ENCODE results near the gene MMP10.

Gene MMP10

GRCh38 chr11:102792604-102793003 is 12.2 kb upstream of the MMP10 start:
- no peaks in the 10 kb centered on the region for H3F3A ChIP-seq (ENCODE audit: low read depth)
- no peak overlapping the region for H3K9ac ChIP-seq (ENCODE audit: low read depth, low read length, poor library complexity, severe bottlenecking)
- H3K27me3 ChIP-seq (ENCODE audit: insufficient read depth, low read length, poor library complexity, severe bottlenecking): no peaks in the 10 kb centered on the region
- H3K4me3 ChIP-seq (ENCODE audit: low read length, poor library complexity, severe bottlenecking): no peak overlapping the region
- no peaks in the 10 kb centered on the region for H4K20me1 ChIP-seq (ENCODE audit: insufficient read depth, low read length, poor library complexity, severe bottlenecking)
- H3K4me2 ChIP-seq (ENCODE audit: low read depth, low read length, poor library complexity, severe bottlenecking): no peak overlapping the region
- no peaks in the 10 kb centered on the region for H3K79me2 ChIP-seq (ENCODE audit: insufficient read depth, low read length)
- no peak overlapping the region for H2AFZ ChIP-seq (ENCODE audit: low read length)
- no peaks in the 10 kb centered on the region for H3K4me1 ChIP-seq (ENCODE audit: insufficient read depth, low read length, poor library complexity, severe bottlenecking)
- H3K36me3 ChIP-seq (ENCODE audit: insufficient read depth, low read length): no peaks in the 10 kb centered on the region
- no peak for TF ChIP-seq EZH2phosphoT487 (IDR thresholded peaks at IDR 0.05; ENCODE audit: borderline replicate concordance)
- no peak for TF ChIP-seq CTCF (conservative IDR thresholded peaks at IDR 0.05; ENCODE audit: low read length)
- no peaks in the 10 kb centered on the region for H3K9me2 ChIP-seq (replicated peaks; ENCODE audit: low read depth, low read length)
- no peaks in the 10 kb centered on the region for H3K9me3 ChIP-seq (ENCODE audit: insufficient read depth, low read depth, low read length)

- no peaks in the 10 kb centered on the region for H3K4me1 ChIP-seq (ENCODE audit: insufficient read depth, low read length, poor library complexity, severe bottlenecking)
- no peaks in the 10 kb centered on the region for H3K9me3 ChIP-seq (ENCODE audit: insufficient read depth, low read depth, low read length)
- no peak overlapping the region for H3K4me2 ChIP-seq (ENCODE audit: low read depth, low read length, poor library complexity, severe bottlenecking)
- no peaks in the 10 kb centered on the region for H3K27me3 ChIP-seq (ENCODE audit: insufficient read depth, low read length, poor library complexity, severe bottlenecking)
- no peaks in the 10 kb centered on the region for H3K79me2 ChIP-seq (ENCODE audit: insufficient read depth, low read length)
- H3K4me3 ChIP-seq (ENCODE audit: low read length, poor library complexity, severe bottlenecking): no peak overlapping the region
- H3K36me3 ChIP-seq (ENCODE audit: insufficient read depth, low read length): no peaks in the 10 kb centered on the region
- TF ChIP-seq EZH2phosphoT487 (IDR thresholded peaks at IDR 0.05; ENCODE audit: borderline replicate concordance): no peak
- no peak for TF ChIP-seq CTCF (conservative IDR thresholded peaks at IDR 0.05; ENCODE audit: low read length)
- no peak overlapping the region for H2AFZ ChIP-seq (ENCODE audit: low read length)
- no peaks in the 10 kb centered on the region for H3K9me2 ChIP-seq (replicated peaks; ENCODE audit: low read depth, low read length)
- no peak overlapping the region for H3K9ac ChIP-seq (ENCODE audit: low read depth, low read length, poor library complexity, severe bottlenecking)
- H3F3A ChIP-seq (ENCODE audit: low read depth): no peaks in the 10 kb centered on the region
- H4K20me1 ChIP-seq (ENCODE audit: insufficient read depth, low read length, poor library complexity, severe bottlenecking): no peaks in the 10 kb centered on the region
Measured at GRCh38 chr11:102791271-102792036, 11.0 kb upstream of the MMP10 start.

- Histone ChIP-seq H3K36me3 (ENCODE audit: insufficient read depth, low read length) (no peaks in the 10 kb centered on the region), H3F3A (ENCODE audit: low read depth) (no peaks in the 10 kb centered on the region), H3K79me2 (ENCODE audit: insufficient read depth, low read length) (no peaks in the 10 kb centered on the region), H2AFZ (ENCODE audit: low read length) (no peak overlapping the region), H3K4me3 (ENCODE audit: low read length, poor library complexity, severe bottlenecking) (no peak overlapping the region), H3K4me1 (ENCODE audit: insufficient read depth, low read length, poor library complexity, severe bottlenecking) (no peaks in the 10 kb centered on the region), H3K4me2 (ENCODE audit: low read depth, low read length, poor library complexity, severe bottlenecking) (no peak overlapping the region), H3K9me3 (ENCODE audit: insufficient read depth, low read depth, low read length) (no peaks in the 10 kb centered on the region), H3K27me3 (ENCODE audit: insufficient read depth, low read length, poor library complexity, severe bottlenecking) (no peaks in the 10 kb centered on the region), H4K20me1 (ENCODE audit: insufficient read depth, low read length, poor library complexity, severe bottlenecking) (no peaks in the 10 kb centered on the region), H3K9me2 (replicated peaks; ENCODE audit: low read depth, low read length) (no peaks in the 10 kb centered on the region), H3K9ac (ENCODE audit: low read depth, low read length, poor library complexity, severe bottlenecking) (no peak overlapping the region)
- no peak for TF ChIP-seq CTCF (conservative IDR thresholded peaks at IDR 0.05; ENCODE audit: low read length)
- no peak for TF ChIP-seq EZH2phosphoT487 (IDR thresholded peaks at IDR 0.05; ENCODE audit: borderline replicate concordance)
Measured at GRCh38 chr11:102788334-102788995, 8.0 kb upstream of the MMP10 start.

All from Loucy (cell line).